K562 (cell line): ENCODE results near the gene HSPA13. TPM values are rescaled to one million over a fixed set of nuclear protein-coding genes. Genes with fewer than 3 reads are reported as not detected.

ENCODE experiments used
- HCFC1 ChIP-seq: IDR thresholded peaks from 2 replicates; pipeline ENCODE4 v1.6.1; 2012; ENCODE audit warnings: low read depth, low read length, improper control_type of control experiment
- HNRNPLL ChIP-seq: fragments of 200-400 bp; formaldehyde crosslinking; IDR thresholded peaks from 2 replicates; pipeline ENCODE4 v1.6.1; 2017; ENCODE audit warnings: low read length, low read depth, mild to moderate bottlenecking; ENCODE audit not compliant: poor library complexity, severe bottlenecking
- MBD2 ChIP-seq: sonication (generic); IDR thresholded peaks from 2 replicates; pipeline ENCODE4 v1.6.1; 2016; ENCODE audit warnings: low read depth, borderline replicate concordance
- PHF8 ChIP-seq: fragments of 200-600 bp; sonication (generic); IDR thresholded peaks from 2 replicates; pipeline ENCODE4 v1.6.1; 2012; ENCODE audit warnings: mixed run types, mild to moderate bottlenecking, inconsistent platforms, low read length, moderate library complexity, borderline replicate concordance
- POLR2A ChIP-seq: fragments of 450-650 bp; conservative IDR thresholded peaks from 2 replicates; pipeline ENCODE4 v1.6.1; 2016
- SIN3A ChIP-seq, 2 experiments: fragments of 150-350 bp in 1 of 2; IDR thresholded peaks; 2 replicates each; pipeline ENCODE4 v1.6.1; 2011 to 2016; ENCODE audit warnings: borderline replicate concordance in 2 of 2, low read depth in 2 of 2, low read length in 2 of 2, mild to moderate bottlenecking in 2 of 2, moderate library complexity in 2 of 2; ENCODE audit not compliant: control insufficient read depth in 1 of 2
- TAL1 ChIP-seq: fragments of 450-650 bp; IDR thresholded peaks from 2 replicates; pipeline ENCODE4 v1.6.1; 2016; ENCODE audit warnings: mild to moderate bottlenecking
- TARDBP ChIP-seq: fragments of 450-650 bp; IDR thresholded peaks from 2 replicates; pipeline ENCODE4 v1.6.1; 2016
- TBL1XR1 ChIP-seq, 2 experiments: IDR thresholded peaks; 2 replicates each; pipeline ENCODE4 v1.6.1; 2012; ENCODE audit warnings: improper control_type of control experiment in 2 of 2, low read length in 2 of 2, mild to moderate bottlenecking in 1 of 2
- TEAD1 ChIP-seq, 2 experiments: fragments of 450-650 bp in 1 of 2; sonication (generic) in 1 of 2; formaldehyde crosslinking; IDR thresholded peaks; 2 replicates each; pipeline versions ENCODE4 v1.4.0 to v1.8.0; 2020 to 2022; ENCODE audit warnings: mild to moderate bottlenecking in 2 of 2, missing genetic modification reagents in 1 of 2
- ZBTB7A ChIP-seq: IDR thresholded peaks from 2 replicates; pipeline ENCODE4 v1.6.1; 2011; ENCODE audit warnings: low read depth, mild to moderate bottlenecking, low read length, moderate library complexity, borderline replicate concordance; ENCODE audit not compliant: control insufficient read depth
- ZNF143 ChIP-seq: sonication (generic); formaldehyde crosslinking; IDR thresholded peaks from 2 replicates; pipeline ENCODE4 v1.9.0; 2022; ENCODE audit warnings: mild to moderate bottlenecking, missing genetic modification reagents
- ZNF311 ChIP-seq: fragments of 250-450 bp; sonication (Bioruptor Pico); IDR thresholded peaks from 2 replicates; pipeline ENCODE4 v1.4.0; 2020; ENCODE audit warnings: mild to moderate bottlenecking, moderate library complexity
- polyA plus RNA-seq, 8 experiments: library from polyadenylated mRNA; depleted of rRNA in 4 of 8; stranded (reverse) in 5 of 8; unstranded in 3 of 8; fragments of >200 nt; fragmentation: Nextera tagmentation in 2 of 8; fragmentation: Illumina TruSeq in 1 of 8; extraction: Ambion mirVana in 2 of 8; extraction: Trizol in 1 of 8; gene quantifications; 2 replicates each; pipeline versions ENCODE4 v1.2.1 to v1.2.3, GENCODE V29; 2011 to 2014; ENCODE audit warnings: inconsistent platforms in 1 of 8, missing spikeins in 1 of 8
- total RNA-seq, 7 experiments: library from RNA; depleted of rRNA in 6 of 7; stranded (reverse); fragments of >200 nt in 6 of 7; fragmentation: Illumina TruSeq in 2 of 7; extraction: Trizol in 2 of 7; gene quantifications; 2 replicates each; pipeline versions ENCODE4 v1.2.1 to v1.2.3, GENCODE V29; 2011 to 2021; ENCODE audit warnings: low replicate concordance in 1 of 7
- TF ChIP-seq, protein P1 (sequence below), 2 experiments: fragments of 450-650 bp in 1 of 2; sonication (generic) in 1 of 2; formaldehyde crosslinking in 1 of 2; IDR thresholded peaks in 1 of 2; conservative IDR thresholded peaks in 1 of 2; 2 replicates each; pipeline versions ENCODE4 v1.6.1 to v1.8.1; 2016 to 2023; ENCODE audit warnings: mild to moderate bottlenecking in 2 of 2, moderate library complexity in 2 of 2, inconsistent platforms in 1 of 2, missing genetic modification reagents in 1 of 2
- TF ChIP-seq, protein P2 (sequence below): fragments of 250-450 bp; sonication (Bioruptor Pico); IDR thresholded peaks from 2 replicates; pipeline ENCODE4 v1.5.0; 2021
- TF ChIP-seq, protein P3 (sequence below): sonication (generic); formaldehyde crosslinking; IDR thresholded peaks from 2 replicates; pipeline ENCODE4 v1.8.0; 2022; ENCODE audit warnings: missing genetic modification reagents, mild to moderate bottlenecking, moderate library complexity, borderline replicate concordance
- TF ChIP-seq, protein P4 (sequence below): fragments of 200-800 bp; sonication (Bioruptor generic); IDR thresholded peaks from 2 replicates; pipeline ENCODE4 v1.6.1; 2017; ENCODE audit warnings: missing genetic modification characterization, missing compliant biosample characterization
- TF ChIP-seq, protein P5 (sequence below): fragments of 250-450 bp; sonication (Bioruptor Pico); IDR thresholded peaks from 2 replicates; pipeline ENCODE4 v1.4.0; 2020; ENCODE audit warnings: mild to moderate bottlenecking, moderate library complexity

HSPA13 gene
- total and polyA plus RNA-seq, 9 of the 15 experiments (the other 6 are each of a cell fraction or from before 2014, with no cell fraction given), result 12.5 to 28.8 (median 23.9) TPM

DNA sequence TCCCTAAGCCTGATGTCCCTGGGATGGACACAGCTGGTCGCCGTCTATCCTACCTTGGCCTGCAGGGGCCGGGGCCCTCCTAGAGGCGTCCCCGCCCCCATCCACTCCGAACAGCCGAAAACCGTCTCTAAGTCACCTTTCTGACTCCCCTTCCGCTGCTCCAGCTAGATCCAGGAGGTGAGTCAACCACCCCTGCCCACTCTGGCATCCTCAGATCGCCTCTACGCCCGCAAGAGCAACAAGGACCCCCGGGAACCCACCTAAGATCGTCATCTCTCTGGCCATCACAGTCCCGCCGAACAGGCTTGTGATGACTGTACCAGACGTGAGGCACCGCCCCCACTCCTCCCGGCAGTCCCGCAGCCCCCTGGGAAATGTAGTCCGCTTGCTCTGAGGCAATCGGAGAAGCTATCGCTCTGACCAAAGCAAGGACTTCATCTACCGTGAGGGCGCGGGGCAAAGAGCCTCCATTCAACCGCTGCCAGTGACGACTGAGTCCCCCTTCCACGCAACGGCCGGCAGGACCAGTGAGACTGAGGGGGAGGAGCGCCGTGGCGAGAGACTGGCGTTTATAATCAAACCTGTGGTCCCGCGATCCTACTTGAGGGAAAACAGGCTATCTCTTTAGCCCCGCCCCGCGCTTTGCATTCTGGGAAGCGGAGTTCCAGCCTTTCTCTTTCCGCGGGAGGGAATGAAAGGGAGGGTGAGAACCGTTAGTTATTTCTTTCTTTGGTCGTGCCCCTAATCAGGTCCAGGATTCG is at the start of gene HSPA13 (continued):
- TF ChIP-seq, protein P1, sequence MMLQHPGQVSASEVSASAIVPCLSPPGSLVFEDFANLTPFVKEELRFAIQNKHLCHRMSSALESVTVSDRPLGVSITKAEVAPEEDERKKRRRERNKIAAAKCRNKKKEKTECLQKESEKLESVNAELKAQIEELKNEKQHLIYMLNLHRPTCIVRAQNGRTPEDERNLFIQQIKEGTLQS (IDR thresholded peaks at IDR 0.05), result peak; percentile 86
- TF ChIP-seq, protein P1 (CRISPR knock-in tag; conservative IDR thresholded peaks at IDR 0.05), result no peak
- TF ChIP-seq ZNF311 (CRISPR knock-in tag) (no peak), MBD2 (peak; percentile 89), HNRNPLL (peak; percentile 48), HCFC1 (peak; percentile 97), ZBTB7A (peak; percentile 87), SIN3A (IDR thresholded peaks at IDR 0.05; ENCODE audit: borderline replicate concordance in 2 of 2, control insufficient read depth in 1 of 2, low read depth in 2 of 2, low read length in 2 of 2) (peak in 1 of 2 experiments; percentile 62; a peak in 1 of 4 replicates), TAL1 (0 out of 2 replicates have a peak, but pooled peaks have one; percentile 10), TBL1XR1 (IDR thresholded peaks at IDR 0.05; ENCODE audit: low read length in 2 of 2) (peak in 1 of 2 experiments; percentile 35; a peak in 1 of 4 replicates), PHF8 (peak; percentile 59; the same call in 1 of the 2 replicates), TARDBP (peak; percentile 49; the same call in 1 of the 2 replicates), TEAD1 (CRISPR knock-in tag; IDR thresholded peaks at IDR 0.05) (0 out of 4 replicates have a peak, but pooled peaks of 1 of the 2 experiments have one; percentile 36), POLR2A (peak; percentile 94), ZNF143 (CRISPR knock-in tag) (peak; percentile 99)
- TF ChIP-seq, protein P2, sequence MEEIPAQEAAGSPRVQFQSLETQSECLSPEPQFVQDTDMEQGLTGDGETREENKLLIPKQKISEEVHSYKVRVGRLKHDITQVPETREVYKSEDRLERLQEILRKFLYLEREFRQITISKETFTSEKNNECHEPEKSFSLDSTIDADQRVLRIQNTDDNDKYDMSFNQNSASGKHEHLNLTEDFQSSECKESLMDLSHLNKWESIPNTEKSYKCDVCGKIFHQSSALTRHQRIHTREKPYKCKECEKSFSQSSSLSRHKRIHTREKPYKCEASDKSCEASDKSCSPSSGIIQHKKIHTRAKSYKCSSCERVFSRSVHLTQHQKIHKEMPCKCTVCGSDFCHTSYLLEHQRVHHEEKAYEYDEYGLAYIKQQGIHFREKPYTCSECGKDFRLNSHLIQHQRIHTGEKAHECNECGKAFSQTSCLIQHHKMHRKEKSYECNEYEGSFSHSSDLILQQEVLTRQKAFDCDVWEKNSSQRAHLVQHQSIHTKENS (CRISPR knock-in tag), result no peak
- TF ChIP-seq, protein P3, sequence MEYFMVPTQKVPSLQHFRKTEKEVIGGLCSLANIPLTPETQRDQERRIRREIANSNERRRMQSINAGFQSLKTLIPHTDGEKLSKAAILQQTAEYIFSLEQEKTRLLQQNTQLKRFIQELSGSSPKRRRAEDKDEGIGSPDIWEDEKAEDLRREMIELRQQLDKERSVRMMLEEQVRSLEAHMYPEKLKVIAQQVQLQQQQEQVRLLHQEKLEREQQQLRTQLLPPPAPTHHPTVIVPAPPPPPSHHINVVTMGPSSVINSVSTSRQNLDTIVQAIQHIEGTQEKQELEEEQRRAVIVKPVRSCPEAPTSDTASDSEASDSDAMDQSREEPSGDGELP (CRISPR knock-in tag), result peak; percentile 89
- TF ChIP-seq, protein P4, sequence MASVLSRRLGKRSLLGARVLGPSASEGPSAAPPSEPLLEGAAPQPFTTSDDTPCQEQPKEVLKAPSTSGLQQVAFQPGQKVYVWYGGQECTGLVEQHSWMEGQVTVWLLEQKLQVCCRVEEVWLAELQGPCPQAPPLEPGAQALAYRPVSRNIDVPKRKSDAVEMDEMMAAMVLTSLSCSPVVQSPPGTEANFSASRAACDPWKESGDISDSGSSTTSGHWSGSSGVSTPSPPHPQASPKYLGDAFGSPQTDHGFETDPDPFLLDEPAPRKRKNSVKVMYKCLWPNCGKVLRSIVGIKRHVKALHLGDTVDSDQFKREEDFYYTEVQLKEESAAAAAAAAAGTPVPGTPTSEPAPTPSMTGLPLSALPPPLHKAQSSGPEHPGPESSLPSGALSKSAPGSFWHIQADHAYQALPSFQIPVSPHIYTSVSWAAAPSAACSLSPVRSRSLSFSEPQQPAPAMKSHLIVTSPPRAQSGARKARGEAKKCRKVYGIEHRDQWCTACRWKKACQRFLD (CRISPR knock-in tag), result peak; percentile 46
- TF ChIP-seq, protein P5, sequence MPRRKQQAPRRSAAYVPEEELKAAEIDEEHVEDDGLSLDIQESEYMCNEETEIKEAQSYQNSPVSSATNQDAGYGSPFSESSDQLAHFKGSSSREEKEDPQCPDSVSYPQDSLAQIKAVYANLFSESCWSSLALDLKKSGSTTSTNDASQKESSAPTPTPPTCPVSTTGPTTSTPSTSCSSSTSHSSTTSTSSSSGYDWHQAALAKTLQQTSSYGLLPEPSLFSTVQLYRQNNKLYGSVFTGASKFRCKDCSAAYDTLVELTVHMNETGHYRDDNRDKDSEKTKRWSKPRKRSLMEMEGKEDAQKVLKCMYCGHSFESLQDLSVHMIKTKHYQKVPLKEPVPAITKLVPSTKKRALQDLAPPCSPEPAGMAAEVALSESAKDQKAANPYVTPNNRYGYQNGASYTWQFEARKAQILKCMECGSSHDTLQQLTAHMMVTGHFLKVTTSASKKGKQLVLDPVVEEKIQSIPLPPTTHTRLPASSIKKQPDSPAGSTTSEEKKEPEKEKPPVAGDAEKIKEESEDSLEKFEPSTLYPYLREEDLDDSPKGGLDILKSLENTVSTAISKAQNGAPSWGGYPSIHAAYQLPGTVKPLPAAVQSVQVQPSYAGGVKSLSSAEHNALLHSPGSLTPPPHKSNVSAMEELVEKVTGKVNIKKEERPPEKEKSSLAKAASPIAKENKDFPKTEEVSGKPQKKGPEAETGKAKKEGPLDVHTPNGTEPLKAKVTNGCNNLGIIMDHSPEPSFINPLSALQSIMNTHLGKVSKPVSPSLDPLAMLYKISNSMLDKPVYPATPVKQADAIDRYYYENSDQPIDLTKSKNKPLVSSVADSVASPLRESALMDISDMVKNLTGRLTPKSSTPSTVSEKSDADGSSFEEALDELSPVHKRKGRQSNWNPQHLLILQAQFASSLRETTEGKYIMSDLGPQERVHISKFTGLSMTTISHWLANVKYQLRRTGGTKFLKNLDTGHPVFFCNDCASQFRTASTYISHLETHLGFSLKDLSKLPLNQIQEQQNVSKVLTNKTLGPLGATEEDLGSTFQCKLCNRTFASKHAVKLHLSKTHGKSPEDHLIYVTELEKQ (CRISPR knock-in tag), result no peak
